Ascending aorta (tissue), 2 donors: ENCODE data around the gene NAGPA. TPM values are rescaled to one million over a fixed set of nuclear protein-coding genes. Genes with fewer than 3 reads are reported as not detected.

Experiments
- DNase-seq, 2 donors: peaks; one replicate each; pipeline ENCODE4 v3.0.0-alpha.2; 2019; ENCODE audit warnings: low spot score in 2 of 2
- H3K27ac ChIP-seq, 2 donors: fragments of 200-600 bp; sonication (generic); one replicate each; pipeline ENCODE4 v1.5.1; 2016 to 2017; ENCODE audit warnings: mild to moderate bottlenecking in 1 of 2
- H3K27me3 ChIP-seq: fragments of 200-600 bp; sonication (generic); one replicate; pipeline ENCODE4 v1.5.1; 2017
- H3K36me3 ChIP-seq, 2 donors: fragments of 200-600 bp; sonication (generic); one replicate each; pipeline ENCODE4 v1.5.1; 2016
- H3K4me1 ChIP-seq, 2 donors: fragments of 200-600 bp; sonication (generic); one replicate each; pipeline ENCODE4 v1.5.1; 2016 to 2017; ENCODE audit warnings: mild to moderate bottlenecking in 1 of 2
- H3K4me3 ChIP-seq, 2 donors: fragments of 200-600 bp; sonication (generic); one replicate each; pipeline ENCODE4 v1.5.1; 2016 to 2017; ENCODE audit warnings: mild to moderate bottlenecking in 1 of 2
- H3K9me3 ChIP-seq, 2 donors: fragments of 200-600 bp; sonication (generic); one replicate each; pipeline ENCODE4 v1.5.1; 2016
- intact Hi-C: fragments of 100-400 bp; cut with DNase I; formaldehyde crosslinking; loops from one replicate; pipeline ENCODE4 v1.15.1; 2023
- total RNA-seq: library from RNA; depleted of rRNA; stranded (reverse); fragments of >200 nt; gene quantifications from one replicate; pipeline ENCODE4 v1.1.0, GENCODE V29; 2016
- TF ChIP-seq, protein P1 (sequence below), 3 experiments: fragments of 200-600 bp in 2 of 3; fragments of 450-650 bp in 1 of 3; sonication (generic) in 2 of 3; IDR thresholded peaks; one replicate each; pipeline ENCODE4 v1.5.1; 2016 to 2019; ENCODE audit warnings: antibody characterized with exemption in 3 of 3, mild to moderate bottlenecking in 1 of 3, moderate library complexity in 1 of 3

NAGPA gene
- total RNA-seq, 1 donor from 2014 or later, result 23.0 TPM

DNA sequence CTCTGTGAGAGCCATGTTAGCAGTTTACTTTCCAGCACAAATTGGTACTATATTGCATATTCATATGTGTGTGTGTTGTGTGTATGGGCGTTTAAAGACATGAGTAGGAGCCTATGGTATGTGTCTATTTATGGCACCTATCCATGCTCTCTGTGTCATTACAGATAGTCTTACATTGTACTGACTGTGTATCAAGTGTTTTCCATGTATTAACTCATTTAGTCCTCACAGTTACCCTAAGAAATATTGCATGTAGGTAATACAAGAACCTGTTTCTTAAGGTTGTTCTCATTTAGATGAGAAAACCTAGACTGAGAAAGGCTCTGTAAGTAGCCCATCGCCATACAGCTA, 39.5 kb upstream of the NAGPA start:
- H3K36me3 ChIP-seq, result peaks cover 17 to 29% of the 10 kb centered on the region in 2 donors
- TF ChIP-seq, protein P1, sequence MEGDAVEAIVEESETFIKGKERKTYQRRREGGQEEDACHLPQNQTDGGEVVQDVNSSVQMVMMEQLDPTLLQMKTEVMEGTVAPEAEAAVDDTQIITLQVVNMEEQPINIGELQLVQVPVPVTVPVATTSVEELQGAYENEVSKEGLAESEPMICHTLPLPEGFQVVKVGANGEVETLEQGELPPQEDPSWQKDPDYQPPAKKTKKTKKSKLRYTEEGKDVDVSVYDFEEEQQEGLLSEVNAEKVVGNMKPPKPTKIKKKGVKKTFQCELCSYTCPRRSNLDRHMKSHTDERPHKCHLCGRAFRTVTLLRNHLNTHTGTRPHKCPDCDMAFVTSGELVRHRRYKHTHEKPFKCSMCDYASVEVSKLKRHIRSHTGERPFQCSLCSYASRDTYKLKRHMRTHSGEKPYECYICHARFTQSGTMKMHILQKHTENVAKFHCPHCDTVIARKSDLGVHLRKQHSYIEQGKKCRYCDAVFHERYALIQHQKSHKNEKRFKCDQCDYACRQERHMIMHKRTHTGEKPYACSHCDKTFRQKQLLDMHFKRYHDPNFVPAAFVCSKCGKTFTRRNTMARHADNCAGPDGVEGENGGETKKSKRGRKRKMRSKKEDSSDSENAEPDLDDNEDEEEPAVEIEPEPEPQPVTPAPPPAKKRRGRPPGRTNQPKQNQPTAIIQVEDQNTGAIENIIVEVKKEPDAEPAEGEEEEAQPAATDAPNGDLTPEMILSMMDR (IDR thresholded peaks at IDR 0.05), result no peak
- intact Hi-C loops, result loop anchor here (5.0 kb wide), 2 partner anchors 41 to 116 kb away; partner anchors contain the start of genes NAGPA and SEC14L5
- no peak overlapping the region for H3K4me3 ChIP-seq
- DNase-seq, result no peak
- H3K9me3 ChIP-seq, result no peaks in the 10 kb centered on the region
- no peaks in the 10 kb centered on the region for H3K27me3 ChIP-seq
- H3K27ac ChIP-seq, result no peak overlapping the region
- H3K4me1 ChIP-seq, result peaks cover 0 to 10% of the 10 kb centered on the region in 2 donors

DNA sequence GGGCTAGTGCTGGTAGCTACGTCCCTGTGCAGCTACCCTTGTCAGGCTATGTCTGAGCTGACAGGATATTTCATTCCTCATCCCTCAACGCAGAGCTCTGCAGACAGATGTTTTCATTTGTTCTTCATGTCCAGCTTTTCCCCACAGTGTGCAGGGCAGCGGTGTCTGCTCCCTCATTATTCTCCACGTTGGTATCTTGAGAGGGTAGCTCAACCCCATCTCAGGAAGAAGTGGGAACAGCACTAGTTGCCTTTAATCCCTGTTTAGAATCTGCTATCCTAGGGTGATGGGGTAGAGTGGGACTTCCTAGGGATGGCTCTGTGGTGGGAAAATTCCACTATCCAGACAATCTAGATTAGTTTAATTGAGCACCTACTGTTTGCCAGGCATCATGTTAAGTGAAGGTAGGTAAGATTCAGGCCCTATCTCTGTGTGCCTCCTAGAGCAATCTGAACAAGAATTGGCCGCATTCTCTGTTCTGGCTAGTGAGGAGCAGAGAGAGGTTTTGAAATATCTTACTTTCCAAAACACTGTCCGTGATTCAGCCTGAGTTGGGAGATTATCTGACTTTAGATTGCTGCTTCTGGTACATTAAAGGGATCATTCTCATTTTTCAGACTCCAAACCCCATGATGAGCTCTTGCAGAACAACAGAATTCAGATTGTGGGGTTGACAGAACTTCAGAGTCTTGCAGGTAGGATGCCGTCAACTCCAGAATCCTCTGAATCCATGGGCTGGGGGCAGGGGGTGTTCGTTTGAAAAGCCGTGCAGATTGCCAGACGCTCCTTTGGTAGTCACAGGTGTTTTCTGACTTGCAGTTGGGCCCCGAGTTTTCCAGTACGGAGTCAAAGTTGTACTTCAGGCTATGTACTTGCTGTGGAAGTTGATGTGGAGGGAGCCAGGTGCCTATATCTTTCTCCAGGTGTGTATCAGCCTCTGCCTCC, 38.9 kb upstream of the NAGPA start:
- TF ChIP-seq, protein P1 (IDR thresholded peaks at IDR 0.05), result no peak
- intact Hi-C loops, result loop anchor here (5.0 kb wide), 2 partner anchors 40 to 115 kb away; partner anchors contain the start of genes NAGPA and SEC14L5
- Histone ChIP-seq H3K27ac (peak overlapping the region; percentile 66 to 77), H3K27me3 (no peaks in the 10 kb centered on the region), H3K9me3 (no peaks in the 10 kb centered on the region), H3K4me1 (peaks cover 0 to 10% of the 10 kb centered on the region in 2 donors), H3K36me3 (peaks cover 17 to 25% of the 10 kb centered on the region in 2 donors), H3K4me3 (peak overlapping the region; percentile 63 to 68)
- DNase-seq, result no peak

DNA sequence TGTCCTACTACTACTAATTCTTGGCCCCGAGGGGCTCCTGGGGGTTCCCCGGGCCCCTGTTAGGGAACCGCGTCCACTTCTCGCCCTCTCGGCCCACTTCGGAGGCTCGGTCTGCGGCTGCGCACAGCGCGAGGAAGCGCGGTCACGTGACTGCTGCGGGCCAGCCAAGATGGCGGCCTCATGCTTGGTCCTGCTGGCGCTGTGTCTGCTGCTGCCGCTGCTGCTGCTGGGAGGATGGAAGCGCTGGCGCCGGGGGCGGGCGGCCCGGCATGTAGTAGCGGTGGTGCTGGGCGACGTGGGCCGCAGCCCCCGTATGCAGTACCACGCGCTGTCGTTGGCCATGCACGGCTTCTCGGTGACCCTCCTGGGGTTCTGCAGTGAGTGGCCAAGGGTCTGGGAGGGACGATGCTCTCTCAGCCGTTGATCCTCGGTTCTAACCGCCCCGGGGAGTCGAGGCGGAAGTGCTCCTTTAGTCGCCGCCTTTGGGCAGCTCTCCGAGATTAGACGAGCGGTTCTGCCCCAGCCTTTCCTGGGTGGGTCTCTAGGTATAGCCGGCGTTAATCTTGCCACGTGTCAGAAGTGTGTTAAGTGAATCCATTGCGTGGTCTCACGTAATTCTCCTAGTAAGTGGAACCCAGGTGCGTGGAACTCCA, 38.1 kb upstream of the NAGPA start, which contains the start of gene ALG1:
Gene ALG1, plus strand, starts transcription at position 163 of the 653 bp plus-strand sequence. Its CDS starts 7 bp downstream, at position 170.
- Histone ChIP-seq H3K36me3 (peaks cover 15 to 17% of the 10 kb centered on the region in 2 donors), H3K27ac (peak within 1 kb of the TSS; percentile 66 to 77), H3K9me3 (no peaks in the 10 kb centered on the region), H3K4me1 (peaks cover 0 to 10% of the 10 kb centered on the region in 2 donors), H3K4me3 (peak within 1 kb of the TSS; percentile 63 to 68), H3K27me3 (no peaks in the 10 kb centered on the region)
- TF ChIP-seq, protein P1 (IDR thresholded peaks at IDR 0.05), result no peak
- intact Hi-C loops, result loop anchor here (5.0 kb wide), 2 partner anchors 40 to 115 kb away; partner anchors contain the start of genes NAGPA and SEC14L5
- DNase-seq, result peak; percentile 42 to 93

DNA sequence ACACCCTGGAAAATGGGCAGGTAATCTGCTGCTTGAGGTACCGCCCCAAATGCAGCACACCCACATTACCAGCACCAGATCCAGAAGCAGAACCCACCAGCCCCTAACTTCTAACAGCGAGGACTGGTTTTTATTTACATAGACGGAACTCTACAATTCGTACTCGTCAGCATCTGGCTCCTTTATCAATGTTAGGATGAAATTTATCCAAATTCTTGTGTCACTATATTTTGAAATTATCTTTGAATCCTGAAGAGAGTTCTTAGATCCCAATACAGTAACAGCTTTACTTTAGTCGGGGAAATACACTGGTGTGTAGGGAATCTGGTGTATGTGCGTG, 37.6 kb upstream of the NAGPA start:
- H3K27ac ChIP-seq, result peak overlapping the region; percentile 66 to 77
- DNase-seq, result peak in 1 of 2 donors; percentile 39
- TF ChIP-seq, protein P1 (IDR thresholded peaks at IDR 0.05), result no peak
- peaks cover 13 to 16% of the 10 kb centered on the region in 2 donors for H3K36me3 ChIP-seq
- H3K9me3 ChIP-seq, result no peaks in the 10 kb centered on the region
- peak overlapping the region; percentile 63 to 68 for H3K4me3 ChIP-seq
- no peaks in the 10 kb centered on the region for H3K27me3 ChIP-seq
- H3K4me1 ChIP-seq, result peaks cover 0 to 10% of the 10 kb centered on the region in 2 donors
- intact Hi-C loops, result loop anchor here (5.0 kb wide), 2 partner anchors 39 to 114 kb away; partner anchors contain the start of genes NAGPA and SEC14L5

DNA sequence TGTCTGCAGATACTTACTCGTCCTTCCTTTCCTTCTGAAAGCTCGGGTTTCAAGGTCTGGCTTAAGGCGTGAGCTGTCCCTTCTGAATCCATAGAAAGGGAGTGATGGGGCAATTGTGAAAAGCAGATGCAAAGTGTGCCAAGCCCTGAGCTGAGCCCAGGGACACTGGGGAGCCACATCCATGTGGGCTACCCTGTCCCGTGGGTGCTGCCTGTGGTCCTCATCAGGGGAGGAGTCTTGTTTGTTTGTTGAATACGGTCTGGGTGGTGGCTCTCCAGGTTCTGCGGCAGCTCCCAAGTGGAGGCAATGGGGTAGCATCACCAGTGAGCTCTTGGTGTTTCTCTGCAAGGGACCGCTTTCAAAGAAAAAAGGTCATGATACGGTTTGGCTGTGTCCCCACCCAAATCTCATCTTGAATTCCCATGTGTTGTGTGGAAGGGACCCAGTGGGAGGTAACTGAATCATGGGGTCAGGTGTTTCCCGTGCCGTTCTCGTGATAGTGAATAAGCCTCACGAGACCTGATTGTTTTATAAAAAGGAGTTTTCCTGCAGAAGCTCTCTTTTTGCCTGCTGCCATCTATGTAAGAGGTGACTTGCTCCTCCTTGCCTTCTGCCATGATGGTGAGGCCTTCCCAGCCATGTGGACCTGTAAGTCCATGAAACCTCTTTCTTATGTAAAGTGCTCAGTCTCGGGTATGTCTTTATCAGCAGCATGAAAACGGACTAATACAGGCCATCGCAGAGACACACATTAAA, 36.9 kb upstream of the NAGPA start:
- TF ChIP-seq, protein P1 (IDR thresholded peaks at IDR 0.05), result no peak

More for the DNA sequence above, 36.9 kb upstream of the NAGPA start:
- H3K9me3 ChIP-seq, result no peaks in the 10 kb centered on the region
- peak overlapping the region; percentile 66 to 77 for H3K27ac ChIP-seq
- DNase-seq, result peak in 1 of 2 donors; percentile 54
- intact Hi-C loops, result loop anchor here (5.0 kb wide), 2 partner anchors 38 to 113 kb away; partner anchors contain the start of genes NAGPA and SEC14L5
- peaks cover 6 to 10% of the 10 kb centered on the region in 2 donors for H3K36me3 ChIP-seq
- peak overlapping the region in 1 of 2 donors; percentile 63 for H3K4me3 ChIP-seq
- H3K4me1 ChIP-seq, result peaks cover 0 to 10% of the 10 kb centered on the region in 2 donors
- H3K27me3 ChIP-seq, result no peaks in the 10 kb centered on the region
